NOMO-1 treated with dmso at 0.1 percent for 144 hours (cell line): ENCODE measurements around the gene IL20RA.
"Not testable (repeated sequence)": the region's sequence is repeated elsewhere in the genome, so short reads cannot be mapped to it uniquely, and the experiment has no call there.

Source experiments
- DNase-seq: peaks from one replicate; lab custom pipeline; 2025; ENCODE audit not compliant: unreplicated experiment; lab: John Stamatoyannopoulos, UW

The IL20RA gene, protein sequence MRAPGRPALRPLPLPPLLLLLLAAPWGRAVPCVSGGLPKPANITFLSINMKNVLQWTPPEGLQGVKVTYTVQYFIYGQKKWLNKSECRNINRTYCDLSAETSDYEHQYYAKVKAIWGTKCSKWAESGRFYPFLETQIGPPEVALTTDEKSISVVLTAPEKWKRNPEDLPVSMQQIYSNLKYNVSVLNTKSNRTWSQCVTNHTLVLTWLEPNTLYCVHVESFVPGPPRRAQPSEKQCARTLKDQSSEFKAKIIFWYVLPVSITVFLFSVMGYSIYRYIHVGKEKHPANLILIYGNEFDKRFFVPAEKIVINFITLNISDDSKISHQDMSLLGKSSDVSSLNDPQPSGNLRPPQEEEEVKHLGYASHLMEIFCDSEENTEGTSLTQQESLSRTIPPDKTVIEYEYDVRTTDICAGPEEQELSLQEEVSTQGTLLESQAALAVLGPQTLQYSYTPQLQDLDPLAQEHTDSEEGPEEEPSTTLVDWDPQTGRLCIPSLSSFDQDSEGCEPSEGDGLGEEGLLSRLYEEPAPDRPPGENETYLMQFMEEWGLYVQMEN

DNA sequence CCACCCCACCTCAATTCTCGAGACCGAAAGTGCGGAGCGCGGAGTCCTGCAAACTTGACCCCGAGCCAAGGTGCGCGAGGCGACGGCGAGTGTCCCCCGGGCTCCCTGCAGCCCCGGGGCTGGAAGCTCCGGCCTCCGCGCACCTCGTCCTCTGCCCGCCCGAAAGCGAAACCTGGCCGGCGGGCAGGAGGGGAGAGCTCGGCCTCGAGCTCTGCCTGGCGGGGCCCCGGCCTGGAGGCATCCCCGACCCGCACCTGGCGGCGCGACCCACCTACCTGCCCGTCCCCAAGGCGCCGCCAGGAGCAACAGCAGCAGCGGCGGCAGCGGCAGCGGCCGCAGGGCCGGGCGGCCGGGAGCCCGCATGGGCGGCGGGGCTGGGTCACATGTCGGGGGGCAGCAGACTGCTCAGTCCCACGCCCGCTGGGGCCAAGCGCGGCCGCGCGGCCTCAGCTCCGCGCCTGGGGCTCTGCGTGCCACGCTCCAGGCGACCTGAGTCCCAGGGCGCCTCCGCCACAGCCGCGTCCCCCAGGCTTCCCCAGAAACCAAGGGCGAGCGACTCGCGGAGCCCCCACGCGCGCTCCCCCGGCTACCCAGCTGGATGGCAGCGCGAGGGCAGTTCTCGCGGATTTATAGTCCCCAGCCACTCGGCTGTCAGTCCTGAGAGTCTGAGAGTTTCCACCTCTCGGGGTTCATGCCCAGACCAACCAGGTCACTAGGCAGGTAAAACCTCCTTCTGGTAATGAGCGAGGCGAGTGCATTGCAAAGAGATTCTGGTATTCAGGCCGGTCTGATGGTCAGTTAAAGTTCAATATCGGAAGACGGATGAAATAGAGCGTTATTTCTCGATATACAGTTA lies at the start of gene IL20RA:
IL20RA (minus strand) TSS at position 600 of the 856 bp plus-strand sequence; CDS start at position 363, 237 bp downstream.
- DNase-seq = no peak

DNA sequence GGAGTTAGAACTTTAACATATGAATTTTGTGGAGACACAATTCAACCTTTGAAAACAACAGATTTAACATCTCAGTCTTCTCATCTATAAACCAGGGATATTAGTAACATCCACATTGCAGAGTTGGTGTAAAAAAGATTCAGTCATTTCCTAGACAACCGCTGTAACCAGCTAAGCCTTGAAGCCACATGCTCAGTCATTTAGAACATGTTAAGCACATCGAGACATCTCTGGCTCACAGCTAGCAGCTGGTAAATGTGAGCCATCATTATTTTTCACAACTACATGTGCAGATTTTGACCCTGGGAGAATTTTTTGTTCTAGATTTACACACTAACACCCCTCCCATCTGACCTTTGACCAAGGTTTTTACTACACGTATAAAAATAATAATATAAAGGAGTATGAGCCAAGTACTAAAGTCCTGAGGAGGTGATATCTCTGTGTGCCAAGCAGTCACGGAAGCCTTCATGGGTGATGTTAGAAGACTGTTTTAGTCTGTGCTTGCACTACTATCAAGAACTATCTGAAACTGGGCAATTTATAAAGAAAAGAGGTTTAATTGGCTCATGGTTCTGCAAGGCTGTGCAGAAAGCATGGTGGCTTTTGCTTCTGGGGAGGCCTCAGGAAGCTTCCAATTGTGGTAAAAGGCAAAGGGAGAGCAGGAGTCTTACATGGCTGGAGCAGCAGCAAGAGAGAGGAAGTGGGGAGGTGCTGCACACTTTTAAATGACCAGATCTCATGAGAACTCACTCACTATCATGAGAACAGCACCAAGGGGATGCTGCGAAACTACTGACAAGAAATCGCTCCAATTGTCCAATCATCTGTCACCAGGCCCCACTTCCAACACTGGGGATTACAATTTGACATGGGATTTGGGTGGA lies 48.7 kb upstream of the IL20RA start:
- no peak for DNase-seq

DNA sequence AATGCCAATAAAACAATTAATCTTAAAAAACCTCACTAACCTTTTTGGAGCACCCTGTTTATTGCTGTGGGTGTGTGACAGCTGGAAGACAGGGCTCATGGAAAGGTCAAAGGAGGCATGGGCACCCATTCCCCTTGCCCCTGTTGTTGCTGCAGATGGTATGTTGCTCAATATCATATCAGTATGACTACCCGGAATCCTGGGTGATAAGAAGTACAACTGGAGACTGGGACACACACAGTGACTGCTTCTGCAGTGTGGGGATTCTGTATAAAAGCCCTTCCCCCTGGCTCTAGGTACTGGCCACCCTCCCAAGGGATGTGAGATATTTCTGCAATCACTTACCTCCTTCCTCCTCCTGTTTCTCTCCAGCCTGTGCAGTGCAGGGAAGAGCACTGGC lies 47.3 kb upstream of the IL20RA start:
- no peak for DNase-seq

DNA sequence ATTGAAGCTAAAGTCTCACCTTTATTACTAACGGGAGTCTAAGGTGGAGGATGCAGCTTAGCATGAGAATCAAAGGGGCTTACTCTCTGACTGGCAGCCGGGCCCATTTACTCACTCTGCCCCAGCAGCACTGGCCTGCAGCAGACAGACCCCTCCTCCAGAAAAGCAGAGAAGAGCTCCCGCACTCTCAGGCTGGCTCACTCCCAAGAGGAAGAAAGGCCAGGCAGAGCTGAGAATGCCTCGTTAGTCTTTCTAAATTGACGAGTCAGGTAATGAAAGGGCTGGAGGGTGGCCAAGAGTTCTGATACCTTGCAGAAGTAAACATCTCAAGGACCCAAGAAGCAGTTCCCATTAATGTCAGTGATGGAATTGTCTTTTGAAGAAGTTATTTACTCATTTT lies 44.5 kb upstream of the IL20RA start:
- no peak for DNase-seq

DNA sequence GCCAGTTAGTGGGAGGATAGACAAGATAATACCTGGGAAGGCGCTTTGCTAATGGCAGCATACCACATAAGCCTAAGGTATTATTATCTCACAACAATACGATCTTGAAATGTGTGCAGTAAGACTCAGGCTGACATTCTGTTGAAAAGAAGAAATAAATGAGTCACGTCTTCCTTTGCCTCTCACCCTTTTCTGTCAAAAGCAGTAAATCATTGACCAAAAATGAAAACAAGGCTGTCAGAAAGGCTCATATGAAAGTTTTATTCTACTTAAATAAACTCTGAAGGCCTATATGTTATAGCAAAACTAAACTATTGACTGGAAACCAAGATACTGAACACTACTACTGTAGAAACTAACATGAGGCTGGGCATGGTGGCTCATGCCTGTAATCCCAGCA lies 43.1 kb upstream of the IL20RA start:
- DNase-seq = no peak

DNA sequence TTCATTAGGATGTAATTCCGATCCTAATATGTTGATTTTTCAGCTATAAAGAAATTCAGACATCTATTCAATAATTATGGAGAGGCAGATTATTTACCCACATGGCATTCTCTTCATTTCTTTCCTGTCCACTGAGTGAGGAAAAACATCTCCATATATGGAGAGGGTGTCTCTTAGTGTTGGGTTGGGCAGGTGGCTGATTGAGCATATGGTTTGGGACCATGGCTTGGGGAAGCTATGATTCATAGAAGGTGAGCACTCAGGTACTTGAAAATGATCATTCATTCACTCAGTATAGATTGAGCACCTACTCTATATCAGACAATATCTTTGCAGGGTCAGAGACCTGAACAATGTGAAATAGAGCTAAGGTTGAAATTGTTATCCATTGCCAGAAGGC lies 41.3 kb upstream of the IL20RA start:
- DNase-seq = no peak

DNA sequence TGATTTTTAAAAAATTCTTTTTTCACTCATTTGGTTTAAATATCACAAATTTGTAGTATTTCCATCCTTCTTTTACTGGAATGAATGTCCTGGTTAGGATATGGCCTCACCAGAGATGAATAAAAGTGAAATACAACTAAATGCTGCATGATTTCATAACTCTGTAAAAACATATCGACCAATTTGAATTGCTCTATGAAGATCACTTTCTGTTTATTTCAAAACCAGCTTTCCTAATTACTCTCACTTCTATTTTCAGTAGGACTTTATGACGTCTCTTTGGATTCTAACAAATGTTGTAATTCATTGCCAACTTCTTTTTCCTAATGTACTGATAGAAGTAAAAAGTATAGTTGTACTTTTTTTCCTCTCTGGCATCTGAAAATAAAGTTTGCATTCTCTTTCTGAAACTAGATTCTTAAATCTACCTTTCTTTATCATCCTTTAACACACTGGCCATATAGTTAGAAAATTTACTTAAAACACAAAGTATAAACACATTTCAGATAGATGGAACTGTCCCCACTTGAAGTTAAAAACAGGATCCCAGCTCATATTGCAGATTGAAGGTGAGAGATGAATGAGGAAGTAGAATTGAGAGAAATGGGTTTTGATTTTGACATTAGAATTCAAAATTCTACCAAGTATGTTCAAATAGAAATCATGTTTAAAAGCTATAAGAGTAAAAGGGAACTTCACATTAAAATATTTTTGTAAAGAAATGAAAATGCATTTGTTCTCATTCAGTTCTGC lies 40.3 kb upstream of the IL20RA start:
- peak; percentile 1 for DNase-seq

DNA sequence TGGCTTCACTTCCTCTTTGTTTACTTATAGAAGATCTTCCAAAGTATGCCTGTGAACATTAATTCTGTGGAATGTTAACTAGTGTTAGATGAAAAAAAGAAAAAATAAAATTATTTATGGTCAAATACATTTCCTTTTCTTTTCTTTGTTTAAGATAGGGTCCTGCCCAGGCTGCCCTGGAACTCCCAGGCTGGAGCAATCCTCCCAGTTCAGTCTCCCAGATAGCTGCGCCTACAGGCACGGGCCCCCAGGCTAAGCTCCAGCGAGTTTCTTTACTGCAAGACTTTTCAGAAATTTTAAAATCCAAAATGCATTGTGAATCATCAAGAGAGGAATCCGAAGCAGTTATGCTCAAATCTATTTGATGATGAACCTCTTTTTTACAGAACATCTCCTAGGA lies 39.3 kb upstream of the IL20RA start:
- DNase-seq = no peak

DNA sequence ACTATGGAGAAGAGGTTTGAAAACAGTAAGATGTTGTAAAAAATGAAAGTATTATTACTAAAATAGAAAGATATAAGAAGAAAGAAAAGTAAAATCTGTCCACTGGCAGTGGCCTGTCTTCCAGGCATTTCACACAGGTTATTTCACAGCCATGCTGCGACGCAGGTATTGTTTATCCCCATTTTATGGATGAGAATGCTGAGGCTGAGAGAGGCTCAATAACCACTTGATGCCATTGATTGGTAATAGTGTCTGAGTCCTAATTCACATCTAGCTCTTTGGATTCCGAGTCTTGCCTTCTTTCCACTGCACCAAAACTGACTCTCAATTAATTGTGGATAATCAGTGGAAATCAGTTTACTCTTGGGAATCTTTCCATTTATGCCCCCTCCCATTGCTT lies 37.2 kb upstream of the IL20RA start:
- no peak for DNase-seq

DNA sequence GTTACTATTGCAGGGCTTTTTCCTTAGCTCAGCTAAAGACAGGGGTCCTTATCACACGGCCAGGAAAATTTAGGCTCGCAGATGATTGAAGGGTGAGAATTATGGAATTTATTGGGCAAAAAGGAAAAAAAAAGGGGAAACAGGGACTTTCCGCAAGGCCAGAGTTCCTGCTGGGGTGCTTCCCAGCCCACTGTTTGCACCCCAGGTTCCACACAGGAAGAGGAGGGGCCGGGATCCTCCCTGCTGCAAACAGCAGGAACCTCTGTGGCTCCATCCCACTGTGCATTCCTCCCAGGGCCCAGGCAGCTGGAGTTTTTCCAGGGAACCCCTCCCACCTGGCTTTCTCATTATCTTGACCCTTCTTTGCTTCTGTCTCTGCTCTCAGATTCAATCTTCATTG lies 35.9 kb upstream of the IL20RA start:
- DNase-seq = no peak

DNA sequence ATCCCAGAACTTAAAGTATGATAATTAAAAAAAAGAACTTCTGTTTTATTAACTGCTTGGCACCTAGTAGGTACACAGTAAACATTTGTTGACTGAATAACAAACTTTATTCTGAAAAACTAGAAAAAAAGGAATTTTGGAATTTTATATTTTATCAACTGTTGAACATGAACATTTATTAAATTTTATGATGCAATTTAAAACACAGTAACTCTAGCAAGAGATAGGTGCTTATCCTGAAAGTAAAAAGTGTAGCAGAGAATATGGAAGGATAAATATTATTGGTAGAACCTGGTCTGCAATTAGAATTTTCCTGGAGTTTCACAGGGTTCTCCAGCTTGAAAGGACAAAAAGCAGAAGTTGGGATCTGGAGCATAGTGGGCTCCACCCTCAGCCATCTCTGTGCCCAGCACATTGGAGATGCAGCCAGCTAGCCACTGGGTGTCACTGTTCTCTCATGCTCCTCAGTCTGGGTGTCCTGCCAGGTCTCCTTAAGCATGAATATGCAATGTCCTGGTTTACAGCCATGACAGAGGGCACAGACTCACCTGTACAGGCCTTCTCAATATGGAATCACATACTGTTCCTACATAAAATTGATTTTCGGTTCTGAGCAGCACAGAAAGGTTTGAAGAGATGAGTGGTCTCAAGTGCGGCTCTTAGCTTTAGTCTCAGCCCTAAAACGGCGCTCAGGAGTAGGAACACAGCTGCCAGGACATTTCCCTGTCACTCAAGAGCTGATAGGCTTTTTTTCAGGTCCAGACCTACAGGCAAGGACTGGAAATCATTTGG lies 31.7 kb upstream of the IL20RA start:
- DNase-seq = peak; percentile 71

DNA sequence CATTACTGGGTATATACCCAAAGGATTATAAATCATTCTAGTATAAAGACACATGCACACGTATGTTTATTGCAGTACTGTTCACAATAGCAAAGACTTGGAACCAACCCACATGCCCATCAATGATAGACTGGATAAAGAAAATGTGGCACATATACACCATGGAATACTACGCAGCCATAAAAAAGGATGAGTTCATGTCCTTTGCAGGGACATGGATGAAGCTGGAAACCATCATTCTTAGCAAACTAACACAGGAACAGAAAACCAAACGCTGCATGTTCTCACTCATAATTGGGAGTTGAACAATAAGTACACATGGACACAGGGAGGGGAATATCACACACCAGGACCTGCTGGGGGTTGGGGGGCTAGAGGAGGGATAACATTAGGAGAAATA lies 31.0 kb upstream of the IL20RA start:
- not testable (repeated sequence) for DNase-seq

DNA sequence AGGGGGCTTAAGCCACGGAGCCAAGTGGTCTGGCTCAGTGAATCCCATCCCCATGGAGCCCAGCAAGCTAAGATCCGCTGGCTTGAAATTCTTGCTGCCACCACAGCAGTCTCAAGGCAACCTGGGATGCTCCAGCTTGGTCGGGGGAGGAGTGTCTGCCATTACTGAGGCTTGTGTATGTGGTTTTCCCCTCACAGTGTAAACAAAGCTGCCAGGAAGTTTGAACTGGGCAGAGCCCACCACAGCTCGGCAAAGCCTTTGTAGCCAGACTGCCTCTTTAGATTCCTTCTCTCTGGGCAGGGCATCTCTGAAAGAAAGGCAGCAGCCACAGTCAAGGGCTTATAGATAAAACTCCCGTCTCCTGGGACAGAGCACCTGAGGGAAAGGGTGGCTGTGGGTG lies 25.5 kb upstream of the IL20RA start:
- DNase-seq = no peak

DNA sequence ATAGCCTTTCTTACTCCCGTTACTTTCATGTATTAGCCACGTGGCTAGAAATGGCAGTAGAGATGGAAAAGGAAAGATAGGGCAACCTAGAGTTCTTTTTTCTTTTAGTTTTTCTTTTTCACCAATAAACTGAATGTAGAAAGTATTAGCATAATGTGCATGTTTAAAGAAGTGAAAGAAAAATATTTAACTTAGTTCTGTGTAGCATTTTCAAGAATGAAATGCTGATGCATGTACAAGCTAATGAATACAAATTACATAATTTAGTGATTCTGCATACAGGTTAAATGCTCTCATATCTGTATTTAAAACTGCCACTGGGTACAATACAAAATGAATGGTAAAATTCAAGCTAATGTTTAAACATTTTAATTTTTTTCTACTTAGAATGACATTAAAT lies 22.6 kb upstream of the IL20RA start:
- DNase-seq = no peak

DNA sequence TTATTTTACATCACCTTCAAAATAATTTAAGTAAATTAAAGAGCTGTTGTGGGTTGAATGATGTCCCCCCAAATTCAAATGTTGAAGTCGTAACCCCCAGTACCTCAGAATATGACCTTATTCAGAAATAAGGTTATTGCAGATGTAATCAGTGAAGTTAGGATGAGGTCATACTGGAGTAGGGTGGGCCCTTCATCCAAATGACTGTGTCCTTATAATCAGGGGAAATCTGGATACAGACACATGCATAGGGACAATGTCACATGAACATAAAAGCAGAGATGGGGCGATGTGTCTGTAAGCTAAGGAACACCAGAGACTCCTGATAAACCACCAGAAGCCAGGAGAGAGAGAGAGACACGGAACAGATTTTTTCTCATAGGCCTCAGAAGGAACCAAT lies 13.3 kb upstream of the IL20RA start:
- no peak for DNase-seq

DNA sequence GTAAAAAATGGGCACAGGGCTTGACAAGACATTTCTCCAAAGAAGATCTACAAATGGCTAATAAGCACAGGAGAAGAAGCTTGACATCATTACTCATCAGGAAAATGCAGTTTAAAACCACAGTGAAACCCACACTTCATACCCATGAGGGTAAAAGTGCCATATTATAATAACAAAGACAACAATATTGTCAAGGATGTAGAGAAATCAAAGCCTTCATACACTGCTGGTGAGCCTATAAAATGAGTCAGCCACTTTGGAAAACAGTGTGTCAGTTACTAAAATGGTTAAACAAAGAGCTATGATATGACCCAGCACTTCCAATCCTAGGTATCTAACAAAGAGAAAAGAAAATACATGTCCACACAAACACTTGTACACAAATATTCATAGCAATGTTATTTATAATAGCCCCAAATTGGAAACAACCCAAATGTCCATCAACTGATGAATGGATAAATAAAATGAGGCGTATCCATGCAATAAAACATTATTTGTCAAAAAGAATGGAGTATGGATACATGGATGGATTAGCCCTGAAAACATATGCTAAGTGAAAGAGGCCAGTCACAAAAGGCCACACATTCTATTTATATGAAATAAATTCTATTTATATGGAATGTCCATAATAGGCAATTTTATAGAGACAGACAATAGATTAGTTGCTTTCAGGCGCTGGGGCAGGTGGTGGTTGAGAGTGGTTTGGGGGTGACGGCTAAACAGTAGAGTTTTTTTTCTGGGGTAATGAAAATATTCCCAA lies 11.5 kb upstream of the IL20RA start:
- DNase-seq = no peak

DNA sequence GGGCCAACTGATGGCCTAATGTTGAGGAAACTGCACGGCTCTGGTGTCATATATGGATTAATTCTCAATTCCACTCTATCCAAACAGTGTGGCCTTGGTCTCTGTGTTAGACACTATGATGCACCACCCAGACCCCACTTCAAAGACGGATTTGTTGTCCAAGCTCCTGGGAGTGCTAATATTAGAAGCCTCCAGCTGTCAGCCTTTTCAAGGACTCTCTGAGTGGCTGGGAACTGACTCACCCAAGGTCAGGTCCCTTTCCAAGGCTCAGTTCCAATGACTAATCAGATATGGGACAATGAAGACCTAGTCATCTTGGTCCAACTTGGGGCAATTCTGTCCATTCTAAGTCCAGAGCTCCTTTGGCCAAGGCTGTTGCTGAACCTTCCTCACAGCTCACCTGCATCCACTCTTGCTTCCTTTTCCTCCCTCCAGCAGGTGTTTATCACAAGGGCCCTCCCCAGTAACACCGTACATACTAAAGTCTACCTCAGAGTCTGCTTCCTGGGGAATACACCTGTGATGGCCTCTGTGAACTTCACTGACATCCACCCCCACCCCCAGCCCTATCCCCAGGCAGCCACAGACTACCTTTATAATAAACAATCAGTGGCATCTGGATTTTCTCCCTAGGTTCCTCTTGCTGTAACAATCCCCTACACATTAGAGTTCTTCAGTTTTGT lies 7.2 kb upstream of the IL20RA start:
- no peak for DNase-seq

DNA sequence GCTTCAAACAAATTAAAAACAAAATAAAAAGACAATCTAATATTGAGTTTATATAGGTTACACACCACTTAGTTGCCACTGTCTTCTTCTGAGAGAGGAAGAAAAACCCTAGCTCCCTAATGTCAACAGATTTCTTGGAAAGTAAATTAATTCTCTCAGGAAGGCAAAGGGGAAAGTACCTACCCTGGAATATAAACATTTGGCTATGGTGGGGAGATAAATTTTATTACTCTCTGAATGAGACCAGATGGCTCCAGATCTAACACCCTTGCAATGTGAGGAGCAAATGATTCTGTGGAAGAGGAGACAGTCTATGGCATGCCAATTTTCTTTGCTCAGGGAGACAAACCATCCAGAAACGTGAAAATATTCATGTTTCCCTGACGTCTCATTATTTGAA lies 4.3 kb upstream of the IL20RA start:
- DNase-seq = no peak
